Measurements from ENCODE around the gene FOXP1.

FOXP1 gene

GRCh38 chr3:71370467-71370866, 213.1 kb downstream of the FOXP1 start:
- DNase-seq (ENCODE audit: low read depth) = no peak

- peak; percentile 63 for DNase-seq (ENCODE audit: low read depth)
These were observed 213.7 kb downstream of the FOXP1 start for GRCh38 chr3:71369701-71370391.

GRCh38 chr3:71366988-71367604, 216.4 kb downstream of the FOXP1 start:
- no peak for DNase-seq (ENCODE audit: low read depth)

GRCh38 chr3:71361334-71361890, 222.1 kb downstream of the FOXP1 start:
- no peak for DNase-seq (ENCODE audit: low read depth)

GRCh38 chr3:71360764-71361163, 222.8 kb downstream of the FOXP1 start:
- no peak for DNase-seq (ENCODE audit: low read depth)

- DNase-seq (ENCODE audit: low read depth) = no peak
These were observed 223.3 kb downstream of the FOXP1 start for GRCh38 chr3:71360180-71360579.

- no peak for DNase-seq (ENCODE audit: low read depth)
These were observed 225.3 kb downstream of the FOXP1 start for GRCh38 chr3:71358243-71358642.

- no peak for DNase-seq (ENCODE audit: low read depth)
These were observed 227.3 kb downstream of the FOXP1 start for GRCh38 chr3:71356265-71356664.

- no peak for DNase-seq (ENCODE audit: low read depth)
These were observed 227.7 kb downstream of the FOXP1 start for GRCh38 chr3:71355862-71356261.

- DNase-seq (ENCODE audit: low read depth) = no peak
These were observed 228.5 kb downstream of the FOXP1 start for GRCh38 chr3:71355037-71355436.

- DNase-seq (ENCODE audit: low read depth) = no peak
These were observed 232.0 kb downstream of the FOXP1 start for GRCh38 chr3:71351403-71352149.

GRCh38 chr3:71350998-71351397, 232.5 kb downstream of the FOXP1 start:
- no peak for DNase-seq (ENCODE audit: low read depth)

GRCh38 chr3:71348831-71349230, 234.7 kb downstream of the FOXP1 start:
- no peak for DNase-seq (ENCODE audit: low read depth)

- no peak for DNase-seq (ENCODE audit: low read depth)
These were observed 235.4 kb downstream of the FOXP1 start for GRCh38 chr3:71348001-71348632.

GRCh38 chr3:71346061-71346460, 237.5 kb downstream of the FOXP1 start:
- DNase-seq (ENCODE audit: low read depth) = no peak

- DNase-seq (ENCODE audit: low read depth) = peak; percentile 37
These were observed 238.0 kb downstream of the FOXP1 start for GRCh38 chr3:71345429-71346040.

GRCh38 chr3:71341721-71342120, 241.8 kb downstream of the FOXP1 start:
- peak; percentile 59 for DNase-seq (ENCODE audit: low read depth)

GRCh38 chr3:71339049-71339448, 244.5 kb downstream of the FOXP1 start:
- no peak for DNase-seq (ENCODE audit: low read depth)

- no peak for DNase-seq (ENCODE audit: low read depth)
These were observed 250.7 kb downstream of the FOXP1 start for GRCh38 chr3:71332813-71333212.

GRCh38 chr3:71330909-71331308, 252.6 kb downstream of the FOXP1 start:
- no peak for DNase-seq (ENCODE audit: low read depth)

GRCh38 chr3:71330505-71330904, 253.0 kb downstream of the FOXP1 start:
- no peak for DNase-seq (ENCODE audit: low read depth)

GRCh38 chr3:71329817-71330216, 253.7 kb downstream of the FOXP1 start:
- no peak for DNase-seq (ENCODE audit: low read depth)
